Activated B cell treated with CpG ODN at 0.5 μM for 24 hours (primary cell): Measurements from ENCODE around the gene TMEM196. TPM values are rescaled to one million over a fixed set of nuclear protein-coding genes. Genes with fewer than 3 reads are reported as not detected.
A peak's percentile ranks its signal among the peaks of the same experiment; 100 is the strongest.
"Not testable (repeated sequence)": the region's sequence is repeated elsewhere in the genome, so short reads cannot be mapped to it uniquely, and the experiment has no call there.

Experiments used
- ATAC-seq: fragments of 200-7000 bp; cut with Tn5 transposase; one replicate; pipeline ENCODE4 v1.10.0; 2021; ENCODE audit warnings: low read depth, mild to moderate bottlenecking, moderate library complexity
- CTCF ChIA-PET: fragments of 350-600 bp; sonication (Branson Sonifier 250); formaldehyde crosslinking; loops from one replicate; lab custom pipeline; 2021; ENCODE audit warnings: antibody characterized with exemption; lab: Charles Lee
- POLR2A ChIA-PET: fragments of 350-600 bp; sonication (Branson Sonifier 250); formaldehyde crosslinking; loops from one replicate; lab custom pipeline; 2021; ENCODE audit warnings: antibody characterized with exemption; lab: Charles Lee
- DNase-seq: peaks from one replicate; pipeline ENCODE4 v3.0.0; 2022
- H3K27ac Mint-ChIP-seq: one replicate; pipeline ENCODE4 v1.8.0; 2020; ENCODE audit warnings: mixed read lengths
- H3K27me3 Mint-ChIP-seq: one replicate; pipeline ENCODE4 v1.8.0; 2021; ENCODE audit warnings: mixed read lengths
- H3K36me3 Mint-ChIP-seq: one replicate; pipeline ENCODE4 v1.8.0; 2021; ENCODE audit warnings: low read depth, mixed read lengths
- H3K4me1 Mint-ChIP-seq: one replicate; pipeline ENCODE4 v1.8.0; 2021; ENCODE audit warnings: mixed read lengths
- H3K4me3 Mint-ChIP-seq: one replicate; pipeline ENCODE4 v1.8.0; 2020; ENCODE audit warnings: mild to moderate bottlenecking, mixed read lengths
- H3K9me3 Mint-ChIP-seq: one replicate; pipeline ENCODE4 v1.8.0; 2020; ENCODE audit warnings: mixed read lengths
- intact Hi-C: fragments of 100-400 bp; cut with micrococcal nuclease; formaldehyde crosslinking; loops from one replicate; pipeline ENCODE4 v1.15.1; 2024
- total RNA-seq: library from RNA; stranded (reverse); gene quantifications from 2 replicates; pipeline ENCODE4 v1.2.3, GENCODE V29; 2022
- TF ChIP-seq, protein P1 (sequence below): fragments of 200-600 bp; IDR thresholded peaks from one replicate; pipeline ENCODE4 v1.8.0; 2022; ENCODE audit warnings: antibody characterized with exemption, mild to moderate bottlenecking

The TMEM196 gene
- total RNA-seq, 1 donor from 2014 or later, result not detected

- ChIA-PET POLR2A (no interaction called here), CTCF (no interaction called here)
- Mint-ChIP-seq H3K4me1 (no peaks in the 10 kb centered on the region), H3K27me3 (peaks cover 3% of the 10 kb centered on the region), H3K4me3 (no peak overlapping the region), H3K9me3 (no peaks in the 10 kb centered on the region), H3K36me3 (peaks cover 10% of the 10 kb centered on the region), H3K27ac (no peak overlapping the region)
- intact Hi-C loops, result no loop called here
- no peak for DNase-seq
- ATAC-seq, result no peak
- TF ChIP-seq, protein P1, sequence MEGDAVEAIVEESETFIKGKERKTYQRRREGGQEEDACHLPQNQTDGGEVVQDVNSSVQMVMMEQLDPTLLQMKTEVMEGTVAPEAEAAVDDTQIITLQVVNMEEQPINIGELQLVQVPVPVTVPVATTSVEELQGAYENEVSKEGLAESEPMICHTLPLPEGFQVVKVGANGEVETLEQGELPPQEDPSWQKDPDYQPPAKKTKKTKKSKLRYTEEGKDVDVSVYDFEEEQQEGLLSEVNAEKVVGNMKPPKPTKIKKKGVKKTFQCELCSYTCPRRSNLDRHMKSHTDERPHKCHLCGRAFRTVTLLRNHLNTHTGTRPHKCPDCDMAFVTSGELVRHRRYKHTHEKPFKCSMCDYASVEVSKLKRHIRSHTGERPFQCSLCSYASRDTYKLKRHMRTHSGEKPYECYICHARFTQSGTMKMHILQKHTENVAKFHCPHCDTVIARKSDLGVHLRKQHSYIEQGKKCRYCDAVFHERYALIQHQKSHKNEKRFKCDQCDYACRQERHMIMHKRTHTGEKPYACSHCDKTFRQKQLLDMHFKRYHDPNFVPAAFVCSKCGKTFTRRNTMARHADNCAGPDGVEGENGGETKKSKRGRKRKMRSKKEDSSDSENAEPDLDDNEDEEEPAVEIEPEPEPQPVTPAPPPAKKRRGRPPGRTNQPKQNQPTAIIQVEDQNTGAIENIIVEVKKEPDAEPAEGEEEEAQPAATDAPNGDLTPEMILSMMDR, result no peak
These were observed 81.1 kb downstream of the TMEM196 start for GRCh38 chr7:19692111-19692828.

- TF ChIP-seq, protein P1, result no peak
- no peak for DNase-seq
- Mint-ChIP-seq H3K9me3 (no peaks in the 10 kb centered on the region), H3K27me3 (peaks cover 3% of the 10 kb centered on the region), H3K27ac (no peak overlapping the region), H3K4me1 (no peaks in the 10 kb centered on the region), H3K36me3 (no peaks in the 10 kb centered on the region), H3K4me3 (no peak overlapping the region)
- intact Hi-C loops, result no loop called here
- ATAC-seq, result no peak
- ChIA-PET POLR2A (interaction anchor here (0.6 kb wide), 1 partner anchor 864 kb away, joined by 7 read pairs; no protein-coding TSS in a partner anchor), CTCF (no interaction called here)
These were observed 82.7 kb downstream of the TMEM196 start for GRCh38 chr7:19690736-19691135.

DNA sequence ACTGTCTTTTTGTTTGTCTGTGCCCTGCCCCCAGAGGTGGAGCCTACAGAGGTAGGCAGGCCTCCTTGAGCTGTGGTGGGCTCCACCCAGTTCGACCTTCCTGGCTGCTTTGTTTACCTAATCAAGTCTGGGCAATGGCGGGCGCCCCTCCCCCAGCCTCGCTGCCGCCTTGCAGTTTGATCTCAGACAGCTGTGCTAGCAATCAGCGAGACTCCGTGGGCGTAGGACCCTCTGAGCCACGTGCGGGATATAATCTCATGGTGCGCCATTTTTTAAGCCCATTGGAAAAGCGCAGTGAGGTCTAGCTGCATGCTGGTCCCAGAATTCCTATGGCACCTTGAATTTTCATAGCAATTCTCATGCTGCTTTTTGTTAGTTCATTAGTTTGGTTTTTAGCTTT, 84.3 kb downstream of the TMEM196 start:
- H3K9me3 Mint-ChIP-seq, H3K4me1 Mint-ChIP-seq, H3K4me3 Mint-ChIP-seq, intact Hi-C loops, DNase-seq, H3K36me3 Mint-ChIP-seq, CTCF ChIA-PET, ATAC-seq, POLR2A ChIA-PET, H3K27me3 Mint-ChIP-seq, H3K27ac Mint-ChIP-seq: not testable (repeated sequence)

- ATAC-seq (no peak), DNase-seq (no peak)
- CTCF ChIA-PET, result no interaction called here
- H3K9me3 Mint-ChIP-seq, result no peaks in the 10 kb centered on the region
- H3K4me3 Mint-ChIP-seq, result no peak overlapping the region
- intact Hi-C loops, result no loop called here
- no peaks in the 10 kb centered on the region for H3K36me3 Mint-ChIP-seq
- TF ChIP-seq, protein P1, result no peak
- H3K27ac Mint-ChIP-seq, result no peak overlapping the region
- H3K4me1 Mint-ChIP-seq, result peaks cover 9% of the 10 kb centered on the region
- POLR2A ChIA-PET, result no interaction called here
- no peaks in the 10 kb centered on the region for H3K27me3 Mint-ChIP-seq
These were observed 91.8 kb downstream of the TMEM196 start for GRCh38 chr7:19681596-19681995.

GRCh38 chr7:19677180-19677579, 96.2 kb downstream of the TMEM196 start:
- no peaks in the 10 kb centered on the region for H3K36me3 Mint-ChIP-seq
- H3K27ac Mint-ChIP-seq, result no peak overlapping the region
- TF ChIP-seq, protein P1, result no peak
- H3K27me3 Mint-ChIP-seq, result no peaks in the 10 kb centered on the region
- ATAC-seq, result peak; percentile 14
- H3K4me1 Mint-ChIP-seq, result peaks cover 15% of the 10 kb centered on the region
- no peak for DNase-seq
- H3K9me3 Mint-ChIP-seq, result no peaks in the 10 kb centered on the region
- CTCF ChIA-PET, result no interaction called here
- H3K4me3 Mint-ChIP-seq, result no peak overlapping the region
- POLR2A ChIA-PET, result interaction anchor here (1.0 kb wide), 1 partner anchor 12 kb away, joined by 4 read pairs; no protein-coding TSS in a partner anchor
- intact Hi-C loops, result no loop called here
